ENCODE results near the gene STAU1.
"Not testable (repeated sequence)": the region's sequence is repeated elsewhere in the genome, so short reads cannot be mapped to it uniquely, and the experiment has no call there.

Gene STAU1

DNA sequence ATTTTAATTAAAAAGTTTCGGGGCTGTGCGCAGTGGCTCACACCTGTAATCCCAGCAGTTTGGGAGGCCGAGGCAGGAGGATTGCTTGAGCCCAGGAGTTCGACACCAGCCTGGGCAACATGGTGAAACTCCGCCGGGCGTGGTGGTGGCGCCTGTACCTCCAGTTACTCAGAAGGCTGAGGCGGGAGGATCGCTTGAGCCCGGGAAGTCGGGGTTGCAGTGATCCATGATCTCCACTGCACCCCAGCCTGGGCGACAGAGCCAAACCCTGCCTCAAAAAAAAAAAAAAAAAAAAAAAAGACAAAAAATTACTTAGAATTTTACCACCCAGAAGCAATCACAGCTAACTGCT, 30.6 kb upstream of the STAU1 start:
- peaks cover 27% of the 10 kb centered on the region for H3K36me3 Mint-ChIP-seq (ENCODE audit: low read depth)
- H3K4me3 Mint-ChIP-seq = peak overlapping the region; percentile 100
- peak overlapping the region; percentile 96 for H3K27ac Mint-ChIP-seq
- H3K27me3 Mint-ChIP-seq, DNase-seq, H3K9me3 Mint-ChIP-seq, ATAC-seq: not testable (repeated sequence)
- H3K4me1 Mint-ChIP-seq = peaks cover 35% of the 10 kb centered on the region

DNA sequence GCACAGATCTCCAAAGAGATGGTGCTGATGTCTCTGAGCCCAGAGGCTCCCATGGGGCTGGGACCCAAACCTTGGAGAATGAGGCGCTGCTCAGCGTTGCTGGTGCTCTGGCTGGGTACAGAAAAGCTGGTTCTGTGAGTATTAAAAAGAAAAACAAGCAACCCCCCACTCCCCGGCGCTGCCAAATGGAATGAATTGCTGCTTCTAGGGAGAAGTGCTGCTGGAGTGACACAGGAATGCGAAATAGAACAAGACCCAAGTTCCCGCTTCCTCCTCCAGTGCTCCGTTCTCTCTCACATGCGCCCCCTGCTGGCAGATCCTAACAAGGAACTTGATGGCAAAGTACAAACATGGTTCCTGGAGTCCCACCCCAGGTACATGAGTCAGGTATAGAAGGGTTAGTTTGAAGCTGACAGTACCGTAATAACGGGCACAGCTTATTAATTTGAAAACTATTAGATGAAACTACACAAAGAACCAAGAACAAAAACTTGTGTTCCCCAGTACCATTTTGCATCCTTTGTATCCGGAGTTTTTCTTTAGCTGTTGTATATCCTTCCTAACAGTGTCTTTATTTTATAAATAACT, 29.0 kb upstream of the STAU1 start:
- peak overlapping the region; percentile 72 for H3K27ac Mint-ChIP-seq
- peaks cover 3% of the 10 kb centered on the region for H3K27me3 Mint-ChIP-seq
- peaks cover 16% of the 10 kb centered on the region for H3K36me3 Mint-ChIP-seq (ENCODE audit: low read depth)
- H3K9me3 Mint-ChIP-seq = no peaks in the 10 kb centered on the region
- ATAC-seq (peak; percentile 79), DNase-seq (peak; percentile 98)
- H3K4me3 Mint-ChIP-seq = peak overlapping the region; percentile 38
- H3K4me1 Mint-ChIP-seq = peaks cover 35% of the 10 kb centered on the region

DNA sequence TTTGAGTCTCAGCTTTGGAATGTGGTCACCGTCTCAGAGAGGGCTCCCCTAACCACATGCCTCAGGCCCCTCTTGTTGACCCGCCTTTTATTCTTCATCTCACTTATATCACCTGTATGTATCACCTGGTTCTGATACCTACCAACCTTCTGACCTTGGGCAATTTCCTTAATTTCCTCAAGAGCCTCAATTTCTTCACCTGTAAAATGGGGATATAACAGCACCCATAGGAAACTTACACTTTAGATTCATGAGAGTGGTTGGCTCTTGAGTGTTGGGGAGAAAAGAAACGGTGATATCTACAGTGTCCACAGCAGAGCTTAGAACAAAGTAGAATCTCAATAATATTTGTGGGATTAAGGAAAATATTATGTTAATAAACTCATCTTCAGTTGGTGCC, 27.1 kb upstream of the STAU1 start:
- DNase-seq (no peak), ATAC-seq (no peak)
- peaks cover 7% of the 10 kb centered on the region for H3K36me3 Mint-ChIP-seq (ENCODE audit: low read depth)
- peaks cover 3% of the 10 kb centered on the region for H3K9me3 Mint-ChIP-seq
- H3K4me3 Mint-ChIP-seq = no peak overlapping the region
- H3K27ac Mint-ChIP-seq = no peak overlapping the region
- peaks cover 21% of the 10 kb centered on the region for H3K4me1 Mint-ChIP-seq
- peaks cover 3% of the 10 kb centered on the region for H3K27me3 Mint-ChIP-seq

DNA sequence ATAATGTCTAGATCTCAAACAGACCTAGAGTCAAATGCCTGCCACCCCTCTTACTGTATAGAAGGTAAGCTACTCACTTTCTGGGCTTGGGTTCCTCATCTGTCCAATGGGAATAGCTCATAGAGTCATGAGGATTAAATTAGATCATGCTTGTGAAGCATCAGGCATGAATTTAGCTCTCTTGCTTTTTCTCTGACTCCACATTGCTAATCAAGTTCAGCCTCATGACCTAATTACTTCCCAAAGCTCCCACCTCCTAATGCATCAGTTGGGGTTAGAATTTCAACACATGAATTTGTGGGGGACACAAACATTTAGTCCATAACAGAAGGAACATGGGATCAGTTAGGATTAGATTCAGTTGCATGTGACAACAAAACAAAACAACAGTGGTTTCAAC, 26.4 kb upstream of the STAU1 start:
- Mint-ChIP-seq H3K27me3 (peaks cover 3% of the 10 kb centered on the region), H3K27ac (no peak overlapping the region), H3K4me1 (peaks cover 14% of the 10 kb centered on the region), H3K36me3 (ENCODE audit: low read depth) (peaks cover 6% of the 10 kb centered on the region), H3K4me3 (no peak overlapping the region), H3K9me3 (peaks cover 6% of the 10 kb centered on the region)
- DNase-seq (no peak), ATAC-seq (no peak)

DNA sequence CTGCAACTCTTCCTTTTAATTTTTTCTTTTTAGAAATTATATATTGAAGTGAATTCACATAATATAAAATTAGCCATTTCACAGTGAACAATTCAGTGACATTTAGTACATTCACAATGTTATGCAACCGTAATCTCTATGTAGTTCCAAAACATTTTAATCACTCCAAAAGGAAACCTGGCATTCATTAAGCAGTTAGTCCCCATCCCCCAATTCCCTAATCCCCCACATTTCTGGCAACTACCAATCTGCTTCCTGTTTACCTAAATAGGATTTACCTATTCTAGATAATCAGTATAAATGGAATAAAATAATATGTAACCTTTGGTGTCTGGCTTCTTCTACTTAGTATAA, 22.6 kb upstream of the STAU1 start:
- DNase-seq = no peak
- Mint-ChIP-seq H3K9me3 (peaks cover 6% of the 10 kb centered on the region), H3K4me3 (no peak overlapping the region), H3K4me1 (no peaks in the 10 kb centered on the region), H3K36me3 (ENCODE audit: low read depth) (no peaks in the 10 kb centered on the region), H3K27ac (no peak overlapping the region), H3K27me3 (no peaks in the 10 kb centered on the region)
- no peak for ATAC-seq

DNA sequence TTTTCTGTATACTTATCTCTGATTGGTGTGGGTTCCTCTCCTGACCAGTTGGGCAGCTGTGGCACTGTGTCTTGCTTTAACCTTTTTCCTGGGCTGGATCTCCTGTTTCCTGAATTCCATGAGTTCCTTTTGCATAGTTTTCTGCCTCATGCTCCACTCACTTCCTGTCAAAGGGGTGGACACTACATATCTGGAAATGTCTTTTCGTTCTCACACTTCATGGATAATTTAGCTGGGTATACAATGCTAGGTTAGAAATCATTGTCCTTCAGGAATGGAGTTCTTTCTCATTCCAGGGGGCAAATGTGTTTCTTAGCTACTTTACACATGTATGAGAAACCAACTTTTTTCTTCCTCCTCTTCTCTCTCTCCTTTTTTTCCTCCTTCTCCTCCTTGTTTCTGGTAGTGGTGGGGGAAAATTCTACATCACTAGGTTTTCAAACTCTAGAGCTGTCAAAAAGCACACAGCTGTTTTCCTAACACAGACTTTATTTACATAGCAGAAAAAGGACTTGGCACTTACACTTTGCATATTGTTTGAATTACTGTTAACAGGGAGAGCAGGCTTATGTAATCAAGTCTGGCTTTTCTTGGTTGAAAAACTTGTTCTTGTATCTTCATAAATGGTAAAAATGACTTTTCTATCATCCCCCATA, 22.1 kb upstream of the STAU1 start:
- Mint-ChIP-seq H3K27me3 (no peaks in the 10 kb centered on the region), H3K9me3 (peaks cover 6% of the 10 kb centered on the region), H3K4me3 (no peak overlapping the region), H3K27ac (no peak overlapping the region), H3K4me1 (no peaks in the 10 kb centered on the region), H3K36me3 (ENCODE audit: low read depth) (no peaks in the 10 kb centered on the region)
- DNase-seq = no peak
- no peak for ATAC-seq

DNA sequence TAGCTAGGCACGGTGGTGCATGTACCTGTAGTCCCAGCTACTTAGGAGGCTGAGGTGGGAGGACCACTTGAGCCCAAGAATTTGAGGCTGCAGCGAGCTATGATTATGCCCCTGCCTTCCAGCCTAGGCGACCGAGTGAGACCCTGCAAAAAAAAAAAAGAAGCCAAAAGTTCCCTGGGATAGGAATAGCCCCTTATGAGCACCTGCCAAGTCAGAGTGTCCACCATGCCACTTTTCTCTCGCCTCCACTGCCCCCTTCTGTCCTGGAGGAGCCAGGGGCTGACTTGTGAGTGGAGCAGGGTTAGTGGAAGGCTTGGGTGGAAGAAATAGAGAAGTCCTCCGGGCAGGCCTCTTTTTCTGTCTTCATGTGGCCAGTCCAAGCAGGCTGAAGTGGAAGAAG, 18.9 kb upstream of the STAU1 start:
- DNase-seq = no peak
- Mint-ChIP-seq H3K4me3 (no peak overlapping the region), H3K9me3 (peaks cover 6% of the 10 kb centered on the region), H3K27ac (no peak overlapping the region), H3K27me3 (no peaks in the 10 kb centered on the region), H3K36me3 (ENCODE audit: low read depth) (no peaks in the 10 kb centered on the region), H3K4me1 (no peaks in the 10 kb centered on the region)
- ATAC-seq = peak; percentile 63

DNA sequence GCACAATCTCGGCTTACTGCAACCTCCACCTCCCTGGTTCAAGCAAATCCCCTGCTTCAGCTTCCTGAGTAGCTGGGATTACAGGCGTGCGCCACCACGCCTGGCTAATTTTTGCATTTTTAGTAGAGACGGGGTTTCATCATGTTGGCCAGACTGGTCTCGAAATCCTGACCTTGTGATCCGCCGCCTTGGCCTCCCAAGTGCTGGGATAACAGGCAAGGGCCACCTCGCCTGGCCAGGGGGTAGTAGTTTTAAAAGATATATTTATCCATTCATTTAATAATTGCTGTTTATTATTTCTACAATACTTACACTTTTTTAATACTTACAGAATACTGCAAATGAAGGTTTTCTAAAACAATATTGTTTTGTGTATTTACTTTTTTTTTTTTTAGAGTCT, 15.6 kb upstream of the STAU1 start:
- ATAC-seq (no peak), DNase-seq (no peak)
- Mint-ChIP-seq H3K4me3 (no peak overlapping the region), H3K9me3 (no peaks in the 10 kb centered on the region), H3K27me3 (no peaks in the 10 kb centered on the region), H3K27ac (no peak overlapping the region), H3K36me3 (ENCODE audit: low read depth) (no peaks in the 10 kb centered on the region), H3K4me1 (no peaks in the 10 kb centered on the region)

DNA sequence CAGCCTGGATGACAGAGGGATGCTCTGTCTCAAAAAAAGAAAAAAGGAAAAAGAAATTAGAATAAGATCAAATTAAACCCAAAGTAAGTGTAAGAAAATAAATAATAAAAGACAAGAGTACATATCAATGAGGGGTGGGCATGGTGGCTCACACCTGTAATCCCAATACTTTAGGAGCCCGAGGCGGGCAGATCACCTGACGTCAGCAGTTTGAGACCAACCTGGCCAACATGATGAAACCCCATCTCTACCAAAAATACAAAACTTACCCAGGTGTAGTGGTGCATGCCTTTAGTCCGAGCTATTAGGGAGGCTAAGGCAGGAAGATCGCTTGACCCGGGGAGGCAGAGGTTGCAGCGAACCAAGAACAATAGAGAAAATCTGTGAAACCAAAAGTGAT, 14.9 kb upstream of the STAU1 start:
- Mint-ChIP-seq H3K9me3 (no peaks in the 10 kb centered on the region), H3K27me3 (no peaks in the 10 kb centered on the region), H3K4me3 (no peak overlapping the region), H3K4me1 (no peaks in the 10 kb centered on the region), H3K36me3 (ENCODE audit: low read depth) (no peaks in the 10 kb centered on the region), H3K27ac (no peak overlapping the region)
- no peak for ATAC-seq
- no peak for DNase-seq

DNA sequence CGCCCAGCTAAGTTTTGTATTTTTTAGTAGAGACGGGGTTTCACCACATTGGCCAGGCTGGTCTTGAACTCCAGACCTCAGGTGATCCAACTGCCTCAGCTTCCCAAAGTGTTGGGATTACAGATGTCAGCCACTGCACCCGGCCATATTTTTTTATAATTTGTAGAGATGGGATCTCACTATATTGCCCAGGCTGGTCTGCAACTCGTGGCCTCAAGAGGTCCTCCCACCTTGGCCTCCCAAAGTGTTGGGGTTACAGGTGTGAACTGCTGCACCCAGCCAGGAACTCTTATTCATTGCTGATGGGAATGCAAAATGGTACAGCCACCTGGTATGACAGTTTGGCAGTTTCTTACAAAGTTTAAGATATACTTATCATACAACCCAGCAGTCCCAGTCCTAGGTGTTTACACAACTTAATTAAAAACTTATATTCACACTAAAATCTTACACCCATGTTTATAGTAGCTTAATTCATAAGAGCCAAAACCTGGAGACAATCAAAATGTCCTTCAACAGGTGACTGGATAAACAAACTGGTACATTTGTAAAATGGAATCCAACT, 11.7 kb upstream of the STAU1 start:
- Mint-ChIP-seq H3K36me3 (ENCODE audit: low read depth) (no peaks in the 10 kb centered on the region), H3K4me3 (no peak overlapping the region), H3K27me3 (no peaks in the 10 kb centered on the region), H3K27ac (no peak overlapping the region), H3K4me1 (no peaks in the 10 kb centered on the region), H3K9me3 (no peaks in the 10 kb centered on the region)
- DNase-seq (no peak), ATAC-seq (no peak)

DNA sequence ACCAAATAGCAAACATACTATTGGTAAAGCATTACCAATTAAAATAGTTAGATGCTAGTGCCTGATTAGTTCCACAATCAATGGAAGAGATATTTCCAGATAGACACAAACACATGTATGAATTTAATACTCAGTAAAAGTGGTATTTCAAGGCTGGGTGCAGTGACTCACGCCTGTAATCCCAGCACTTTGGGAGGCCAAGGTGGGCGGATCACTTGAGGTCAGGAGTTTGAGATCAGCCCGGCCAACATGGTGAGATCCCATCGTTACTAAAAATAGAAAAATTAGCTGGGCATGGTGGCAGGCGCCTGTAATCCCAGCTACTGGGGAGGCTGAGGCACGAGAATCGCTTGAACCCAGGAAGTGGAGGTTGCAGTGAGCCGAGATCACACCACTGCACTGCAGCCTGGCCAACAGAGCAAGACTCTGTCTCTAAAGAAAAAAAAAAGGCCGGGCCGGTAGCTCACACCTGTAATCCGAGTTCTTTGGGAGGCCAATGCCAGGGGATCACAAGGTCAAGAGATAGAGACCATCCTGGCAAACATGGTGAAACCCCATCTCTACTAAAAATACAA, 4.9 kb upstream of the STAU1 start:
- ATAC-seq; H3K27me3 Mint-ChIP-seq; H3K36me3 Mint-ChIP-seq (ENCODE audit: low read depth); H3K4me1 Mint-ChIP-seq; H3K9me3 Mint-ChIP-seq; H3K4me3 Mint-ChIP-seq; DNase-seq; H3K27ac Mint-ChIP-seq: not testable (repeated sequence)

DNA sequence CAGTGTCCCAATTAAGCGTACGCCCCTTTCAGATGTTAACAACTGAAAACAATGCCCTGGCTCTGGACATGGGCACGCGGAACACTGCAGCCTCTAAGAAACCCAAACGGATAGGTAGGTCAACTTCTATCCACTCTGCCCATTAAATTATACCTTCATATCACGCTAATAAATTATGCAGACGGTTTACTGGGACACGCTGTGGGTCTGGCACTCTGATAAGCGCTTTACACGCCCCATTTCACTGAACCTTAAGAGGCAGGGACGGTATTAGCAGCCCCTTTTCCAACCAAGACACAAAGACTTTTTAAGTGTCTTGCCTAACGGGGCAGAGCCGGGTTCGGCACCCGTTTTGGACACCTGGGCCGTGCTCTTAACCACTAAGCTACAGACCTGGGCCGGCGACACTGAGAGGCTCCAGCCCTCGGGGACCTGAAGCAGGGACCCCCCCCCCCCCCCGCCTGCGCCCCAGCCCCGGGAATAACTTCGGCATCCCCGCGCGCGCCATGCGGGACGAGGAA, 744 bp downstream of the STAU1 start:
- DNase-seq (no peak), ATAC-seq (peak; percentile 13)
- peak overlapping the region; percentile 90 for H3K27ac Mint-ChIP-seq
- peaks cover 48% of the 10 kb centered on the region for H3K4me1 Mint-ChIP-seq
- peaks cover 20% of the 10 kb centered on the region for H3K36me3 Mint-ChIP-seq (ENCODE audit: low read depth)
- no peaks in the 10 kb centered on the region for H3K27me3 Mint-ChIP-seq
- no peaks in the 10 kb centered on the region for H3K9me3 Mint-ChIP-seq
- H3K4me3 Mint-ChIP-seq = peak overlapping the region; percentile 90

DNA sequence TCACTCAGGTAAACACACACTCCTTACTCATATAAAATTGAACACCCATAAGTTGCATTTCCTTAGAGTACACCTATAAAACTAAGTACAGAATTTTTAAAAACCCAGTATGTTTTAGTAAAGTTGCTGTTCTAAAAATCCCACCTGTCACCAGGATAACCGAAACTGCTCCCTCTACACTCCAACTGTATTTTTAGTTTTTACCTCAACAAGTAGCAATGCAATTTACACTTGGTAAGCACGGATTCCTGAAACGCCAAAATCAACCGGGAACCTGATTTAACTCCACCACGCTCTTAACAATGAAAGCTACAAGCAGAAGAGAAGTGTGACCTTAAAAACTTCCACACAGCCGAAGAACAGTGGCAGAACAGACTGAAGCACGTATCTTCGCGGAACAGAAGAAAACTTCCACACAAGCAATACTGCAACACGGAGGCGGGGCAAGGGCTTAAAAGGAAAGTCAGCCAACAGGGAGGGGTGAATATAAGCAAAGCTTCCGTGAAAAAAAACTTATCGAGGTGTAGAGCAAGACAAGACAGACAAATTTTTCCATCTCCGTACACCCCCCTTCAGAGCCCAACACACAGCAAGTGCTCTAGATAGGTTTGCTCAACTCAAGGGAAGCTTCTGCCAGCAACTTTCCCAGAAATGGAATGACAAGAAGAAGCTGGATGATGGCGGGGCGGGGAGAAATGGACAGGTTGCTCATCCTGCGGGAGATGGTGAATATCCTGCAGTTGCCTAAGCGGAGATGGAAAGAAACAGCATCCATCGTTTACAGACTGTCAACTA, 1.4 kb downstream of the STAU1 start:
- DNase-seq (peak; percentile 64), ATAC-seq (peak; percentile 51)
- Mint-ChIP-seq H3K9me3 (no peaks in the 10 kb centered on the region), H3K4me1 (peaks cover 55% of the 10 kb centered on the region), H3K36me3 (ENCODE audit: low read depth) (peaks cover 20% of the 10 kb centered on the region), H3K27ac (peak overlapping the region; percentile 90), H3K27me3 (no peaks in the 10 kb centered on the region), H3K4me3 (peak overlapping the region; percentile 90)

DNA sequence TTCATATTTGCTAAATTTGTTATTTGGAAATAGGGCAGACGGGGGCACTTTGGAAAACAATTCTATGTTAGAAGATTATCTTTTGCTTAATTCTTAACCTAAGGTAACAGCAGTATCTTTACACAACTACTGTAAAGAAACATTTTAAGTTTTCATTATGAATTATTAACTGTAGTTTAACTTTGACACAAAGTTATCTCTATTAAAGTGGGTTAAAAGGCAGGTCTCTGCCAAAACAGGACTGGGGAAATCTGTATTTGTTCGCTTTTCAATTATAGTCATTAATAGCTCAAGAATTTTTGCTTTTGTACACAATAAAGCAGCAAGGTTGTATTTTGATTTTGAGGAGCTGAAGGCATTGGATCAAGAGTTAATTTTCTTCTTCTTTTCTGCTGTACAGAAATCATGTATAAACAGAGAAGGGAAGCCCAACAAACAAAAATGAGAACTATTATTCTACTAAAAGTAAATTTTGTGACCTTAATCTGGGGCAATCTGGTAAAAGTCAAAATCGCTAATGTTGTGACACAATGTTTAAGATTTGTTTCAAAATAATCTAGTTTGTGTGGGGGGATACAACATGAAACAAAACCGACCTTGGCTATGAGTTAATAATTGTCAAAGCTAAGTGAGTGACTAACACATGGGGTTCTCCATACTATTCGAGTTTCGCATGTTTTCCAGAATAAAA, 2.9 kb downstream of the STAU1 start:
- H3K4me3 Mint-ChIP-seq = peak overlapping the region; percentile 90
- no peaks in the 10 kb centered on the region for H3K27me3 Mint-ChIP-seq
- peaks cover 20% of the 10 kb centered on the region for H3K36me3 Mint-ChIP-seq (ENCODE audit: low read depth)
- H3K4me1 Mint-ChIP-seq = peaks cover 70% of the 10 kb centered on the region
- DNase-seq (no peak), ATAC-seq (no peak)
- no peak overlapping the region for H3K27ac Mint-ChIP-seq
- no peaks in the 10 kb centered on the region for H3K9me3 Mint-ChIP-seq
